PC-9 (cell line): Measurements from ENCODE around the gene QSER1.

Source experiments
- CTCF ChIP-seq: fragments of 200-600 bp; sonication (generic); conservative IDR thresholded peaks from 2 replicates; pipeline ENCODE4 v1.6.1; 2017; ENCODE audit warnings: mixed run types, antibody characterized with exemption, mild to moderate bottlenecking, moderate library complexity
- EZH2 ChIP-seq: fragments of 200-600 bp; sonication (generic); IDR thresholded peaks from 2 replicates; pipeline ENCODE4 v1.8.0; 2017; ENCODE audit warnings: antibody characterized with exemption, low read depth

- TF ChIP-seq CTCF (no peak), EZH2 (no peak)
Measured at GRCh38 chr11:32902089-32902665, 9.6 kb downstream of the QSER1 start.
